Measurements from ENCODE around the gene C12orf42.

The C12orf42 gene

GRCh38 chr12:103331643-103332042 is 164.1 kb downstream of the C12orf42 start:
- no peak for DNase-seq

DNA sequence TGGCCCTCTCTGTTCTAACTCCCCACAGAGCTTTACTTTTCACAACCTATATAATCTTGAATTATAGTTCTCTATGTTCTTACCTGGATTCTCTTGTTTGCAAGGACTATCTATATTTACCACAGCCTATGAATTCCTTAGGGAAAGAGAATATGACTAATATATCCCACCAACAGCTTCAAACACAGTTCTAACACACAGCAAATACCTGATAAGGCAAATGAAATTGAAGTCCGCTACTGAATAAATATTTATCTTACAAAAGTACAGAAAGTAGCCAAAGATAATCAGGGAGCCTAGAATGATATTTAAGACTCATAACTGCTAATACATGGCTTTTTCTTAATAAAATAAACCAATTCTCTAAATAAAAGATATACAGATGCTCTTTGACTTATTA is 165.1 kb downstream of the C12orf42 start:
- no peak for DNase-seq

DNA sequence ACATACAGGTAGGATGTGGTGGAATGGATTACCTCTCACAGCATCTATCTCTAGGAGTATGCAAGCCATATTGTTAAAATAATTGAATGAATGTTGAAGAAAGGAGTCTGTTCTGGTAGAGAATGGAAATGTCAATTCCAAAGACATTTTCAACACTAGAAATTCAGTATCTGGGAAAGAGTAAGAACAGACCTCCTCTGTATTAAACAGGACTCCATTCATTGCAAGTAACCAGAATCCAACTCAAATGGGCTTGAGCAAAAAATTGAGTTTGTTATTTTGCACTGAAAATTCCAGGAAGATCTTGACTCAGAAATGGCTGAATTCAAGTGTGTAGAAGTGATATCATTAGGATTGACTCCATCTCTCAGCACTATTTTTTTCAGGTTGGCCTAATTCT is 168.1 kb downstream of the C12orf42 start:
- no peak for DNase-seq

- DNase-seq, result no peak
These were observed 169.6 kb downstream of the C12orf42 start for GRCh38 chr12:103326190-103326589.

DNA sequence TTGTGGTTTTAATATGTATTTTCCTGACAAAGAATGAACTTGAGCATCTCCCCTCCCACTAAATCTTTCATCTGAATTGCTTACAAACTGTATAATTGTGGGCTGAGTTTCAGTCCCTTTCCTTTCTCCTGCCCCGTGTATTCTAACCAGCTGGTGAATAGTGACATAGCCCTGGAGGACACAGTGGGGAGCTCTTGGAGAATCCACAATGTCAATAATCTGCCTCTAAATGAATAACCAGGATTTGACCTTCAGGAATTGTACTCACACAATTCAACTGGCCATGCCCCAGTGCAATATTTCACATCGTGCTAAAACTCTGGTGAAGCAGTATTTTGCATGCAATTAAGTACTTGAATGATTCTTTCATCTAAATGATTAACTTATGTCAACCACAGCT is 177.2 kb downstream of the C12orf42 start:
- DNase-seq, result no peak

DNA sequence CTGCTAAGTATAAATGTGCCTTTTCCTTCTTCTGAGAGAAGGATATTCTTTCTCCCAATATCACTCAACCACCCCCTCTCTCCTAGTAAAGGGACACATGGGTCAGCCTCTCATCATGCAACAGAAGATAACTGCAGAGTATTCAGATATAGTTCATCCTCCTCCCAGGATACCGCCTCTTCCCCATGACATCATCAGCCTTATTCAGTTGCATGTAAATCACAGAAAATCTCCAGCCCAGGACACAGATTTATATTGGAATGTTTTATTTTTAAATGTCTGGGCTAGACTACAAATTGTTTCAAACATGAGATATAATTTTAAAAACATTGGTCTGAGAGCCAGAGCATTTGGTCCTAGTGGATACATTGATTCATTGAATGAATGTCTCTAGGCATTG is 178.5 kb downstream of the C12orf42 start:
- DNase-seq, result no peak

- DNase-seq, result no peak
These were observed 181.0 kb downstream of the C12orf42 start for GRCh38 chr12:103314786-103315185.

- no peak for DNase-seq
These were observed 181.9 kb downstream of the C12orf42 start for GRCh38 chr12:103313894-103314293.

DNA sequence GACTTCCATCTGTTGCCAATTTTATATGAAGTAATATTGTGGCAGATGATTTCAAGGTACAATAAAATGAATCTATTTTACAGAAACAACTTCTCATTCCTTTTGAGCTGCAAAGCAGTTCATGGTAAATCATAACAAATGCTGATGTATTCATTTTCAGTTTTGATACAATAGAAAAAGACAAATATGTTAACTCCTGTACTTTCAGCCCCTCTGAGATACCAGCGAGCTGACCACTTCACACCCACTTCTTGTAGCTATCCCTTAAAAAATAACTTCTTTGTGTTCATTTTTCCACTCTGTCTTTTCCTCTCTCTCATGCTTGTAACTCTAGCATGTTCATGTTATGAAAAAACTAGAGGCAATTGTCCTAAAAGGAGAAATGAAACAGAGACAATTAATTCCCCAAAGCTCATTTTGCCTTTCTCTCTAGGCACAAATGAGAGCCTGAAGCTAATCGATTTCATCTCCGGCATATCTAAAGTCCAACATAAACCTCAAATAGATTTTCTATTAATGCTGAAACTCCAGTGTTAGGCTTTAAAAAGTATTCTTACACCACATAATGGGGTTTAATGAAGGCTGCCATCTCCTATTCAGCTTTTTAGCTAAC is 182.9 kb downstream of the C12orf42 start:
- DNase-seq, result no peak

DNA sequence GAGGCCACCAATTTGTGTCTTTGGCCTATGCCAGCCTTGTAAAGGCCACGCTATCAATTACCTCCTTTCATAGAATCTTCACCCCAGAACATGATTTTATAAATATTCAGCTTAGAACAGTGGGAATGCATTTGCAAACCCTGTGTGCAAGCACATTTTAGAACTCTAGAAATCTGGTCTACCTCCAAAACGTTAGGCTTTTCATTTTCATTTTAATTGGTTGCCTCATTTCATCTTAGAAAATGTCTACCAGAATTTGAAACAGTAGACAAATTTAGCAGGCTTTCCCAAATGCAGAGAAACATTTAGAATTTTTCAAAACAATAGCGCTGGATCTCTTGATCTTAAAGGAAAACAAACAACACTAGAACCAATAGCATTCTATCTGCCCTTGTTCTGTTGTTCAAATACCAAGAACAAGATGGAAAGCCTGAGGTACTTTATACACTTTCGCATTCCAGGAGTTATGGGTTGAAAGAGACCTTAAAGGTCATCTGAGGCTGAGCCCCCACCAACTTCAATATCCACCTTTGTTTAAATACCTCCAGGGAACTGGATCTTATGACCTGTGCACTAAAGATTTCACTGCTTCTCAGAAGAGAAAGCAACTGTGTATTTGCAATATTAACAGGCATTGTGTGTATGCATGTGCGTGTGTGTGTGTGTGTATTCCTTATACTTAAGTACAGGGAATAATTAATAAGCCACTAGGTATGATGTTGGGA is 185.1 kb downstream of the C12orf42 start:
- DNase-seq, result no peak

DNA sequence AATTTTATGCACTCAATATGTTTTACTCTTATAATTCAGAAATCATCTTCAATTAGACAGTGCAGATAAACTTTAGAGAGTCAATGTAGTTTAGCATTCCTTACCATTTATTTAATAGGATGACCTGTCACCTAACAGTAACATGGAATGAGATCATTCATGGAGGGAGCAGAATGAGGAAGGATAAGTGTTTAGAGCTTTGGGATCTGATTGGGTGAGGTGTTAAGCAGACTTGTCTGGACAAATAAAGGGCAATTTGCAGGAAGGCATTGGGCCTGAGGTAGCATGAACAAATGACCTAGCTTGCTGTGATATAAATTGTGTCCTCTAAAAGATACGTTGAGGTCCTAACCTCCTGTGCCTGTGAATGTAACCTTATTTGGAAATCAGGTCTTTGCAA is 187.4 kb downstream of the C12orf42 start:
- DNase-seq, result no peak

DNA sequence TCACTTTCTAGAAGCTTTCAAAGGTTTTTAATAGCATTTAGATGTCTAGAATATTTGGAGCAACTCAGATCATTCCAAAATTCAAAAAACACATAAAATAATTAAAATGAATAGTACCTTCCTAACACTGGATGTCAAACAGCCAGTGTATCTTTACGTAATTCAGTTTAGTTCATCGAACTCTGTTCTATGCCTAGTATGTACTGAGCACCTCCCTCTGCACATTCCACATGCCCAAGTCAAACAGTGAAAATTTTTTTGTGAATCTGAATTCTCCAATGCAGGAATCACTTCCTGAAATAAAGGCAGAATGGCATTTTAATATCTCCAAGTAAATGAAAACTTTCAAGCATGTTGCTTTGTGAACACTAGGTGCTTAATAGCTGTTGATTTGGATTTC is 192.3 kb downstream of the C12orf42 start:
- DNase-seq, result no peak

- DNase-seq, result no peak
These were observed 193.9 kb downstream of the C12orf42 start for GRCh38 chr12:103301642-103302591.

DNA sequence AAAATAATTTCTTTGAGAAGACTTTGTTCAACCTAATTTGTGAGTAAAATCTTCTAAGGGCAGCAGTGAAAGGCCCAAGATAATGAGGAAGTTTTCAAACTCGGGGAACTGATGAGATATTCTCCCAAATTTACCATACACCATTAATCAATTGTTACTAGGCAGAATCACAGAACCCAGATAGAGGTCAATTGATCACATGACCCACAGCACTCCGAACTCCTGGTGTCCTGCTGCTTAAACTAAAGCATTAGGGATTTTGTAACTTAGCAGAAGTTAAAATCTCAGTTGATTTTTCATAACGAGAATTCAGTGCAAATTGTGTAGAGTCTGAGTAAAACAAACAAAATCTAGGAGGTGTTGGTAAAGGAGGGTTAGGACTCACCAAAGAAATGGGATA is 207.8 kb downstream of the C12orf42 start:
- DNase-seq, result no peak

GRCh38 chr12:103282124-103282523 is 213.6 kb downstream of the C12orf42 start:
- DNase-seq, result no peak

- no peak for DNase-seq
These were observed 216.3 kb downstream of the C12orf42 start for GRCh38 chr12:103279444-103279843.

GRCh38 chr12:103278329-103278728 is 217.4 kb downstream of the C12orf42 start:
- DNase-seq, result no peak

DNA sequence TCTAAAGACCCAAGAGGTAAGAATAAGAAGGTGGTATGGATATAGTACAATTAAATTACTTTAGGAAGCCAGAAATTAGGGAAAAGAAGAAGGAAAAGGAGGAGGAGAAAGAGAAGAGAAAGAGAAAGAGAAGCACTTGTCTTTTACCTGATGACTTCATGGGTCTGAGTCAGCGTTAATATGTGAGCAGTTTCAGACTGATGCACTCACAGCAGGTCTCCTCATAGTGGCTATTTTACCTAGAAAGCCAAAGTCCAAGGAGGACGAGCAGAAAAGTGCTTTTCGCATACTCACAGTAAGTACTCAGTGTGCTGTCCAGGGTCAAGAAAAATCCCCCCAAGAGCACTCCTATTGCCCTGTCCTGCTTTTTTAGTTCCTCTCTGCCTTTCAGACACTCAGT is 222.1 kb downstream of the C12orf42 start:
- no peak for DNase-seq

- no peak for DNase-seq
These were observed 222.8 kb downstream of the C12orf42 start for GRCh38 chr12:103272949-103273348.

GRCh38 chr12:103269946-103270345 is 225.8 kb downstream of the C12orf42 start:
- DNase-seq, result no peak

DNA sequence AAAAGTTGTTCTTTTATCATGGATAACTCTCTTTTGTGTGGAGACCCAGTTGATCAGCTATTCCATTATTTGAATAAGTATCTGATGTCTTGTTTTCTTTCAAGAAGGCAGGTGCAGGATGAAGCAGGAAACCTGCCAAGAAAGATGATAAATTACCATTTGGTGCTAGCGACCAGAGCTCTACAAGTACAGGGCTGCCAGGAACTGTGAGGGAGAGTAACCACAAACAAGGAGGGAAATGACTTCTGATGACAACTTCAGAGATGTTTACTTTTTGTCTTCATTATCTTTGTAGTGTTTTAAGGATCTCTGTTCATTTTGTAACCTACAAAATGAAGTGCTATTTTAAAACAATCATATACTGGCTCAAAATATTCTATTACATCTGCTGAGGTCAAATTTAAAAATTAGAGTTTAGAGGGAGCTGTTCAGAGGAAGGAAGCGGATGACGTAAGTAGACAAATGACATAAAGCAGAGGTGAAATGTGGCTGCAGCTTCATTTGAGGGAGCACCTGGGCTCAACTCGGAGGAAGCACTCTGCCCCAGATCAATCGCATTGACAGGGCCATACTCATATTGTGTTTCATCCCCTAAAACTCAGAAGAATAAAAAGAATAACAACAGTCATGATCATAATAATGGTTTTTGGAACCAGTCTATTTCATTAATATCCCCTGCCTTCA is 226.8 kb downstream of the C12orf42 start:
- DNase-seq, result no peak

DNA sequence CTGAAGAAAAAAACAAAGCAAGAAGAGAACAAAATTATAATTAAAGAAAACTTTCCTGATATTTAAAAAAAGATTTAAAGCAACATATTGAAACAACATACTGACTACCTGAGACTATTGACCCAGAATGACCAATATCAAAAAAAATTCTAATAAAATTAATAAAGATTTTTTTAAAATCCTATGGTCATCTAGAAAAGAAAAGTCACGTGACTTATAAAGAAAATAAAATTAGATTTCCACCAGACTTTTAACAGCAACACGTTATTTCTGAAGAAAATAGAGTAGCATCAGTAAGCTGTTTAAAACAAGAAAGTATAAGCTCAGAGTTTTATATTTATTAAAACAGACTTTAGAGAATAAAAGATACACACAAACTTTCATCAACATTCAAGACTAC is 238.0 kb downstream of the C12orf42 start:
- no peak for DNase-seq

Measured in activated CD4-positive, alpha-beta T cell treated with anti-CD3 and anti-CD28 coated beads for 1 hour (primary cell).